PC-3 (cell line): Measurements from ENCODE around the gene AHSP.

Source experiments
- CTCF ChIP-seq: fragments of 300-600 bp; sonication (generic); conservative IDR thresholded peaks from 2 replicates; pipeline ENCODE4 v1.5.1; 2017; ENCODE audit warnings: antibody characterized with exemption, low read depth, mild to moderate bottlenecking, low read length
- EZH2 ChIP-seq: fragments of 300-600 bp; sonication (generic); IDR thresholded peaks from one replicate; pipeline ENCODE4 v1.6.1; 2017; ENCODE audit warnings: antibody characterized with exemption, mild to moderate bottlenecking, low read length; ENCODE audit not compliant: unreplicated experiment
- EZH2phosphoT487 ChIP-seq: fragments of 300-600 bp; sonication (generic); IDR thresholded peaks from 2 replicates; pipeline ENCODE4 v1.6.1; 2018; ENCODE audit warnings: mild to moderate bottlenecking, antibody characterized with exemption, low read length, borderline replicate concordance

- TF ChIP-seq CTCF (no peak), EZH2 (no peak), EZH2phosphoT487 (no peak)
Observed at GRCh38 chr16:31569360-31569717, 41.6 kb downstream of the AHSP start.
